Medulla oblongata (tissue), 1 donor: Measurements from ENCODE around the gene PCDH9.
A peak's percentile ranks its signal among the peaks of the same experiment; 100 is the strongest.

Experiments used
- DNase-seq: peaks from one replicate; pipeline ENCODE4 v3.0.0-alpha.2; 2015; ENCODE audit errors: extremely low spot score

PCDH9 gene

DNA sequence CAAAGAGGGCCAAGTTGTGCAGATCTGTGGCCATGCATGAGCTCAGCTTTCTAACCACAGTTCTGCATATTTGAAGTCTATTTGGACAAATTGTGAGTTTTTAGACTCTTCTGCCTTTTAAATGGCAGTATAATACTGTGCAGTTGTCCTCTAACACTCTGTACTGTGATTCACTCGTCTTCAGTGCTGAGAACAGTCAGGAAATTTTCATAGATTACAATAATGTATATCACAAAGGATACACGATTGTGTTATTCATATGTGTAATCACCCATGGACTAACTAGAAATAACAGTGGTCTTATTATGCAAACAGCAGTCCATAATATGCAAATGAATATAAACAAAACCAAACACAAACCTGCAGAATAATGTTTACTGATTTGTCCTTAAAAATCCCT is 259.1 kb downstream of the PCDH9 start:
- no peak for DNase-seq

DNA sequence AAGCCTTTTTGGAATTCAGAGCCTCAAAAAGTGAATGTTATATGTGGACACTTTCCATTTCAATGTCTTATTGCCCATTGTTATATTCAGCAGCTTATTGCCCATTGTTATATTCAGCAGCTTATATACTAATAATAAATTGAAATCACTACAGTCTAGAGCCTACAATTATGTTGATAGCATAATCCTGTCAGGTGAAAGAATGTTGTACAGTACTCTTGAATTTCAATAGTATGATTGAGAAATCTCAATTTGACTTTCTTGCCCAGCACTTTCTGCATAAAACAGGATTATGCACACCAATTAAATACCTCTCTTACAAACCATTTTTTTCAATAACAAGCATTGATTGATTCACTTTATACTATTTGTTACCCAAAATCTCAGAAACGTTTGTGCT is 260.8 kb downstream of the PCDH9 start:
- no peak for DNase-seq

DNA sequence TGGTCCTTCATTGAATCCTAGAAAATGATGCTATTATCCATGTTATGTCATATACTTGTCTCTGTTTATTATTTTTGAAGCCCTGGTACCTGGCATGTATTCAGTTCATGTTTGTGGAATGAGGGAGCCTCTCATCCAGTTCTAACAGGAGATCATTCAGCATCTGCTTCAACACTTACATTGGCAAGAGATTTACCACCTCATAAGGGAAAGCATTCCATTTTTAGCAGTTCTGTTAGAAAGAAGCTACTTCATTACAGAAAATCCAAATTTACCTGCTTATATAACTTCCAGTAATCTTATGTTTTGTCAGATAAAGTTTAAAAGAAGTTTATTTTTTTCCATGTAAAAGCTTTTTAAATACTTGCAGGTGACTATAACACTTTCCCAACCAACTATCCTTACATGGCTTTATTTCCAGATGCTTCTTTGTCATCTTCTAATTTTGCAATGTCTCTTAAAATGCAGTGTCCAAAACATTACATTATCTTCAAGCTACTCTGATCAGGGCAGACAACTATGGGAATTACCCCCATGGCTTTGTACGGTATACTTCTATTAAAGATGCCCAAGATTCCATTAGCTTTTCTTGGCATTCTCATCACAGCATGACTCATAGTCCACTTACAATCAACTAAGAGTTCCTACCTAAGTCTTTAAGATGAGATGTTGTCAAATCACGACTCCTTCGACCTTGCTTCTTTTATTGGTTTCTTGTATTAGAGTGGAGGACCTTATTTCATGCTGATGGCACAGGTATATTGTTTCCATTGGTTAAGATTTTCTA is 262.1 kb downstream of the PCDH9 start:
- DNase-seq, result no peak

DNA sequence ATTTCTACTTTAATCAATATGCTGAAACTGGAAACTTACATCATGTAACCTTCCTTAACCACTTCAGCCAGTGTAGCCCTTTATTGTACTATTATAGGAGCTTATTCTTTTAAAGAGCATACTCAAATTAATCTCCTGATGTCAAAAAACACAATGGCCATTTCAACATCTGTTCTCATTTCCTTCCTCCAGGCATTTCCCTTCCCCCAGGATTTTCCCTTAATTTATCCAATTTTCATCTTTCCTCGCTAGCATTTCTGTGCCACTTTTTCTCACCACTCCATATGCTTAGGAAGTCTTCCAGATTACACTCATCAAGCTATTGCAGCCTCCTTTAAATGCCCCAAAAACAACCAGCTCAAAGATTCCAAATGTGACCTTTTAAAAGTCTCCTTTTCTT is 265.0 kb downstream of the PCDH9 start:
- DNase-seq, result no peak

DNA sequence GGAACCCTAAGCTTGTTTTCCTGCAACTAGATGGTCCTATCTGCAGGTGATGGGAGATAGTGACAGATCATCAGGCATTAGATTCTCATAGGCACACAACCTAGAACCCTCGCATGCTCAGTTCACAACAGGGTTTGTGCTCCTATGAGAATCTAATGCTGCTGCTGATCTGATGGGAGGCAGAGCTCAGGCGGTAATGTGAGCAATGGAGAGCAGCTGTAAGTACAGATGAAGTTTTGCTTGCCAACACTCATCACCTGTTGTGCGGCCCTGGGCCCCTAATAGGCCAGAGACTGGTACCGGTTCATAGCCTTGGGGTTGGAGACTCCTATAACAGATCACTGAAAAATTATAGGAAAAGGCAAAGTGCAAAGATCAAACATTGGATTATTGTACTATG is 267.2 kb downstream of the PCDH9 start:
- no peak for DNase-seq

DNA sequence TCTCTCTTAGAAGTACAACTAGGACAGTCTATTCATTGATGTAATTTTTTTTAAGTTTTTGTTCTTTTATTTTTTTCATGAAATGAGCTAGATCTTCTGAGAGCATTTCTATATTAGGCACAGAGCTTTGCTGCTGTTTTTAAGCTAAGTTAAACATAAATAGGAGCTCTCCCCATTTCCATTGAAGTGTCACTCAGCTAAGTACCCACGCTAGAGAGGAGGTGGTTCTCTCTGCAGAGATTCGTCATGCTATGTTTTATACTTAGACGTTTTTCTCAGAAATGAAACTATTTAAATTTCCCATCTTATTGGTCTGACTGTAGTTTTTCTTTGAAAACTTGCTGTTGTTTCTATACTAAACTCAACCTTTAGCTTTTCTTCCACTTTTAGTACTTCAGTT is 271.5 kb downstream of the PCDH9 start:
- no peak for DNase-seq

DNA sequence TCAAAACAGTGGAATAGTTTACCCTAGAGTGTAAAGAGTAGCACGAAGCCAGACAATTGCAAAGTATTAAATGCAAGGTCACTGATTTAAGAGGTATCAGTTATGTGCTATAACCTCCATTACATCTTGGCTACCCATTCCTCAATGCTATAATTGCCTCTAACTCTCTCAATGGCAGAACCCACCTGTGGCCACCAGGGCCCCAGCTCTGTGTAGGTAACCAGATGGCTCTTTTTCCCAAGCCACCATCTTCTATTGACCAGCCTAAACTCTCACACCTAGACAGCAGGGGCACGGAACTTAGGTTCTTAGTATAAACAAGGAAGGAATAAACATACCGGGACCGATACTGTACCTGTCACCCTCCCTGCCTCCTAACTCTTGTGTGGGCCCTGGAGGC is 277.6 kb downstream of the PCDH9 start:
- no peak for DNase-seq

DNA sequence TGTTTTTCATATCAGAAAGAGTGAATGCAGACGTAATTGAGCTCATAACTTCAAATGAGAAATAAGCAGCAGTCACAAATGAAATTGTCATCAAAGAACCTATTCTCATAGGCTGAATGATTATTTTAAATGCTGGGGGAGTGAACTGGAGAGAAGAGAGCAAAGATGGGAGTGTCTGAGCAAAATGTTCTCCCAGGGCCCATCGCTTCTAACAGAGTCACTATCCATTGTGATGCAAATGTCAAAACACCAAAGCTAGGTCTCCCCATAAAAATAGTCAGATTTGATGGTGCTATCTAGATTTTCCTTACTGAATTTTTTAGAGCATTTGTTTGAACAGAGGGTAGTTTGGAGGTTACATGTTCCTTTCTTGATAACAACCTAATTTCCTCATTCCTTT is 278.7 kb downstream of the PCDH9 start:
- no peak for DNase-seq

DNA sequence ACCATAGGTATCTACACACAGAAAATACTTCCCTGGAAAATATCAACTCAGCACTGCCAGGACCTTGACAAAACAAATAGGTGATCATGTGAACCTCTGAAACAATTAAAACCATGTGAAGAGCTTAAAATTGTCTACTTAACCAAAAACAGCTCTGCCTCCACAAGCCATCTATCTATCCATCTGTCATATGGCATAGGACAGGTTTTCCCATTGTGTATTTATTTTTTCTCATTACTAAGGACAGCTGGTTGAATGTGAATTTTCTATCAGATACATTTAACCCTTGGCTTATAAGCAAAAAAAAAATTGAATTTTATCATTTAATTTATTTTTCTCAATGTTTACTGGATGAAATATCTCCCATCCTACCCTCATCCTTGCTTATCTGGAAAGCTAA is 279.5 kb downstream of the PCDH9 start:
- no peak for DNase-seq

DNA sequence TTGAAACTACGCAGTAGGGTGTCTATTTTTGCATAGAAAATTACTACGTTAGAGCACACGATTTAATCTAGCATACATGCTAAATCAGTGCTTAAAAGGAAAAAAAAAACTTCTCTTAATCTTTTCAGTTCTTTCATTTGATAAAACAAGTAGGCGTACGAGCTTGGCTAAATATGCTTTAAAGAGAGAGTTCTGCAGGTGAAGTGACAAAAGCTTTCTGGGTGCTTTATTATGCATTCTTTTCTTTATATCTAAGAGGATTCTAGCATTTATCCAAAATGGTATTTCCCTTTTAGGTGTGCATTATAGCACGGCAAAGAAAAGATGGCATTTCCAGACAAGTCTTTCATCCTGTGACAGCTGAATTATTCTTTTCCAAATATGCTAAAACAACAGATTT is 281.2 kb downstream of the PCDH9 start:
- no peak for DNase-seq

DNA sequence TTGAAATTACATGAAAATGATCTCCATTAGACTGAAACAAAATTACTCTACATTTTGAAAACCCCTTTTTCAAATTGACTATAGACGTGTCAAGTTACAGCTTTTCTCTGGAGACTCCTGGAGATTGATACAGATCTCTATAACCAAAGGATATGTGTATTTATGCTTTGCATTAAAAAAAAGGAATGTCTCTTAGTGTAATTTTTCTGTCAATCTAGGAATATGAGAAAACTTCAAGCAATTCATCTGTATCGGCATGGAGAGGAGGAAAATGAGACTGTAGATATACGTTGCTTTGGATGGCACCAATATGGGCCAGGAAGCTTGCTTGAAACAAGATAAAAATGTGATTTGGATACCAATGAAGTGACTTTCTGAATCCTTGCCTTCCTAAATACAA is 286.6 kb downstream of the PCDH9 start:
- DNase-seq, result no peak

DNA sequence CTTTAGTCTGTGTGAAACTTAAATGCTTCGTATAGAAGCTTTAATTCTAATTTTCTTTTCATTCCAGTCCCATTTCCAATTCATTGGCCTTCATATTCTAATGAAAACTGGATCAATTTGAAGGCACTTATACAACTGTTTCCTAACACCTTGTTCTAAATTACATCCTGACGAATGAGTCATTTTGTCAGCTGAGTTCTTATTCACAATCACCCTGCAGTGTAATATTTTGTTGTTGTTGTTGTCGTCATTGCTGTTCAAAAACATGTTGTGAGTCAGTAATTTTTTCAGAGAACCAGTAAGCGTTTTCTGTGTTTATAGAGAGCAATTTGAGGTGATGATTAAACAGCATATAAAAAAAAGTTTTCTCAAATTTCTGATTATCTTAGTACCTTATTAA is 290.0 kb downstream of the PCDH9 start:
- no peak for DNase-seq

DNA sequence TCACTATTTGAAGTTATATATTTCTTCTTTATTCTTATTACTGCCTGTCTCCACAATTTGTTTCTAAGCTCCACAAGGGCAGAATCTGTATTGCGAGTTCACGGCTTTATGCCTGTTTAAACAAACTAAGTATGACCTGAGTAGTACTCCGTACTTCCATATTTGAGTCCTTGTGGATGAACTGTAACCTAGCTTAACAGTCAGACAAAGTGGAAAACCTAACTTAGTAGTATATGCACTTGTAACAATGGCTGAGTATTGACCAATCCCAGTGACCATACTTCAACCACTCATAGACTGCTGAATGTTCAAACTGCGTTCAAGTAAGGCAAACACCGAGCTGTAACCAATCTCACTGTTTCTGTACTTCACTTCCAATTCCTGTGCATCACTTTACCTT is 292.7 kb downstream of the PCDH9 start:
- no peak for DNase-seq

DNA sequence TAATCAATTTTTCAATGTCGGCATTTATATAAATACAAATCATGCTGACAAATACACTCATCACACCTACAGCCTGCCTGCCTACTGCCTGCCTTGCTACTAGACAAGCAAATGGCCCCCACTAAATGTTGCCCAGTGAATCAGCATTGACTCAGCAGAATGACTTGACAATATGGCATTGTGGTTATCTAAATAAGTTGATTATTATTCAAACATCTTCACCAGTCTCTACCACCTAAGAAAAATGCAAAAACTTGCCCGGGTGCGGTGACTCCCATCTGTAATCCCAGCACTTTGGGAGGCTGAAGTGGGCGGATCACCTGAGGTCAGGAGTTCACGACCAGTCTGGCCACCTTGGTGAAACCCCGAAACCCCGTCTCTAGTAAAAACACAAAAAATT is 296.1 kb downstream of the PCDH9 start:
- no peak for DNase-seq

DNA sequence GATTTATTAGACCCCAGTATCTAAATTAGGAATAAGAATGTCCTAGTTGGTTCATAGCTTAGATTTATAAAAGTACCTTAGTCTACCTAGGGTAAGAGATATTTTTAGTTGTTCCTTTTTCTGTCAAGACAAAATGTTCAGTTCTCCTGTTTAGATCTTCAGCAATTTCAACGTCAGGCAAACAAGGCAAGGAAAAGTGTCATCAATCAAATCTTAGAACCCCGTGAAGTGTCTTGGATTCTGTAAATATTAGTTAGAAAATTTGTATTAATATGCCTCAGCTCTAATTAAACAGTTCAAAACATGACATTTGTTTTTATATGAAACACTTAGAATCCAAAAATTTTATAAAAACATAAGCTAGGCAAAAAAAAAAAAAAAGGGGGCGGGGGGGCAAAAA is 296.6 kb downstream of the PCDH9 start:
- DNase-seq, result no peak

DNA sequence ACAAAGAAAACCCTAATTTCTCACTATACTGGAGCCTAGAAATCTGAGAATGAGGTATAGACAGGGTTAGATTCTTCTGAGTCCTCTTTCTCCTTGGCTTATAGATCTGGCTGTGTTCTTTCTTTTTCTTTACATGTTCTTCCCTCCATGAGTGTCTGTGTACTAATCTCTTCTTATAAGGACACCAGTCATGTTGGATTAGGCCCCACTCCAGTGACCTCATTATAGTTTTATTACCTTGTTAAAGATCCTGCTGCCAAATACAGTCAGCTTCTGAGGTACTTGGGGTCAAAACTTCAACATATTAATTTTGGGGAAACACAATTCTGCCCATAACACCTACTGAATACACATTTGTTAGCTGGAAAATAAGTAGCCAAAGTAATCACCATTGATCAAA is 302.6 kb downstream of the PCDH9 start:
- no peak for DNase-seq

DNA sequence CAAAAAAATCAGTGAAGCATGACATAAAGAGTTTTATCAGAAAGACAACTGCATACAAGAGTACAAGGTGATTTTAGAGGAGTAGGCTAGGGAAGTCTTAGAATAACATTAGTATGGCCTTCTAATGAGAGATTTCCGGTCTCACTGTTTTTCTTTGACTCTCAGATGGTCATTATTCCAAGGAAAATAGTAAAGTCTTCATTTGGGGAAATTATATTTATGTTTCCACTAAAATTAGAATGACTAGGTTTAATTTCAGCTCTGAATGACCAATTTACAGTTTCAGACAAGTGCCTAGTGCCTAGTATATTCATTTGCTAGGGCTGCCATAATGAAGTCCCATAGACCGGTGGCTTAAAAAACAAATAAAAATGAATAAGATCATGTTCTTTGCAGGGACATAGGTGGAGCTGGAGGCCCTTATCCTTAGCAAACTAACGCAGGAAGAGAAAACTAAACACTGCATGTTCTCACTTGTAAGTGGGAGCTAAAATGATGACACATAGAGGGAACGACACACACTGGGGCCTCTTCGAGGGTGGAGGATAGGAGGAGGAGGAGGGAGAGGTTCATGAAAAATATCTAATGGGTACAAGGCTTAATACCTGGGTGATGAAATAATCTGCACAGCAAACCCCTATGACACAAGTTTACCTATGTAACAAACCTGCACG is 303.1 kb downstream of the PCDH9 start:
- DNase-seq, result no peak

DNA sequence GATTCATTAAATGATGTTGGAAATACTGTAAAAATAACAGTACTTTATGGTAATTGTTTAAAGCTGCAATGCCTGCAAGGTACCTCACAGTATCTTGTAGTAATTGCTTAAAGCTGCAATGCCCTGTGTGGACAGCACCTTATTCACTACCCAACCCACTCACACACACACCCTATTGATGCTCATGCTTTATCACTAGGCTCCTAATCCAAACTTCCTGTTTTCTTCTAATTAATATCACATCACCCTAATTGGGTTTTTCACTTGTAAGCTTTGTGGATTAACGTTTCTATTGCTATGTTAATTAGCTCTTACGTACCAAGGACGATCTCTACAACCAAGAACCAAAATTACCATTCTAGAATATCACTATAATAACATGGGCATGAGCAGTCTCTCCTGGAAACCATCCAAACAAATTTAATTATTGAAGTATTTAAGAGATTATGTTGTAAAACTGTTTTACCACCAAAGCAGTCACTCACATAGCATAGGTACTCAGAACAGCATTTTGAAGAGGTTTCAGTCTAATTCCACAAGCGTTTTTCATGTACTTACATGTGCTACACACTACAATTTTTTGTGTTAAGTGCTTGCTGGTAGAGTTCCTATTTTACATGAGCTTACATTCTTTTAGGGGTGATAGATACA is 303.8 kb downstream of the PCDH9 start:
- DNase-seq, result no peak

DNA sequence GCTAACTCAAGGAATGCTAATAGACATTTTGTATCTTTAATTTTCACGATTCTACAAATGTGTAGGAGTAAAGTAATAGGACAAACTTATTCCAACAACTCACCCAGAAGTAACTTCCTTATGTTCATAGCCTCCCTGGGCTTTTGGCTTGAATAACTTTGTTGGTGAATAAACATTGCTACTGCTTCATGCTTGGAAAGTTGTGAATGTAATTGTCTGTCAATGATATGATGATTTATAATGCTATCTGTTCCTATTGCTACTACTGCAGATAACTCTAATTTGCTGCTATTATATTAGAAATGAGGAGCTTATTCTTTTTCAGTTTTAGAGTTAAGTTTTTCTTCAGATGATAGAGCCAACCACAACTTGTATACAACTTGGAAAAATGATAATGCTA is 307.7 kb downstream of the PCDH9 start:
- no peak for DNase-seq

DNA sequence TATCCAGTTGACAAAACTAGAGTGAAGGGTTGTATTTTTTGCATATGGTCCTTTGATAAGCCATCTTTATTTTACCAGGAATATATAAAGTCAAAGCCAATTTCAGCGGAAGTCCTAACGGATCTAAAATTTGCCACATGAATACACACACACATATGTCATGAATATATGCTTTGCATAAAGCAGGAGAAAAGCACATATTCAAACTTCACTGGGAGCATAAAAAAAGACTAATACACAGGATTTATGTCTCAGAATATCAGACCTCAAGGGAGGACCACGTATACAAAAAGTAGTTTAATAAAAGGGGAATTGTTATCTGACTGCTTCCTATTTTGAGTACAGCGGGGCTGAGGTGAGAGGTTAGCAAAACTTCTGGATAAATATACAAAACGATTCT is 308.7 kb downstream of the PCDH9 start:
- no peak for DNase-seq

DNA sequence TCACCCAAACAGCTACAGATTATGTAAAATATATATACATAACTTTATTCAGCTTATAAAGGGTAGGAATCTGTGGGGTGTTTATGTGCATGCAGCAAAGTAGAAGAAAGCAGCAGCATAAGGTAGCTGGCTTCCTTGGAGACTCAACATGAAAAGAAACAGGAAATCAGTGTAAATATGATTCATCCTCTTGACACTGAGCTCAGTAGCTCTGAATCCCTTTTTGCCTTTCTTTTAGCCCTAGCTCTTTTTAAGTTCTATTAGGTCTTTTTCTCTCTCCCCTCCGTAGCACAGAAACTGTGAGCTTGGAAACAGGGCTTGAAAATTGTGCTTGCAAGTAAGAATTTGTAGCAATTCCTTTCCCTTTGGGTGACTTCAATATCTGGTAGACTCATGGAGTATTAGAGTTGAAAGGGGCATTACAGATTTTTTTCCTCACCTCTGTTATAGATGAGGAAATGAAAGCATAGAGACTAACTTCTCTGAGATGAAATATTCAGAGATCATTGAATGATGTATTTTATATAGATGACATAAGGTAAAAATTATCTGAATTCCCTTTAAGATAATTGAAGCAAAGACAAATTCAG is 314.4 kb downstream of the PCDH9 start:
- DNase-seq, result peak; percentile 38

DNA sequence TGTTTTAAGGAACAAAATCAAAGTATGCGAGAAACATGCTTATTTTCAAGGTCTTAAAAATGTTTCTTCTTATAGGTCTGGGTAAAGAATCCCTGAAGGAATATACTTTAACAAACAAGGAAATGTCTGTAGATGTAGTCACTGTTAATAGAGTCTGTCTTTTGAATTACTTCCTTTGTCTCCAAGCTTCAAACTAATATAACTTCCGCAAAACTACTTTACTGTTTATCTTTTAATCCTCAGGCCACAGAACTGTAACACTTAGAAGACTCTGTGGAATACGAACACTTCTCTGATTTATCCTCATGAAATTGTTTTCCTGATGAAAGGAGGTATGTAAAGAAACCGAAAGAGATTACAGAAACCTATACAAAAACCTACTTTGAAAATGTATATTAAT is 316.0 kb downstream of the PCDH9 start:
- DNase-seq, result no peak

DNA sequence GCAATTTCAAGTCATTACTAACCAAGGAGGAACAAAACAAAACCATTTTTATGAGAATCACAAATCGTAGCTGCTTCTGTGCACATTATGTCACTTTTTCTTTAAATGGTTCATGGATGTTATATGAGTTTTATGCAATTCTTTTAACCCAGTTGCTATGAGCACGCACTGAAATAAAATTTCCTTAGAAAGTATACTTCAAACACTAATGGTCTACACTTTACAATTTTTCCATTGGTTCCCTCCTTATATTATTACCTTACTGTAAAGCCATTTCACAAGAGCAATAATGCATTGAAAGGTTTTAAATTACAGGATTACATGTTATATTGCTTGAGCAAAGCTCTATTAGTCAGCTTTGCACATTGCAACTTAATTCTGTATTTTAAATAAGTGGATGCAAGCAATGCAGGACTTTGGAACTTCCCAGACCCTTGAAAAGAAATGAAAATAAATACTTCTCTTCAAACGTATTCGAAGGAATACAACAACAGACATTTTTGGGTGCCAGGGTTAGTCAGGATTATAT is 318.7 kb downstream of the PCDH9 start:
- no peak for DNase-seq
